IMR-90 (cell line): ENCODE measurements around the gene STK33. TPM values are rescaled to one million over a fixed set of nuclear protein-coding genes. Genes with fewer than 3 reads are reported as not detected.

Experiments used
- BHLHE40 ChIP-seq: fragments of 150-350 bp; IDR thresholded peaks from 2 replicates; pipeline ENCODE4 v1.6.1; 2016; ENCODE audit warnings: mild to moderate bottlenecking, low read depth, low read length
- FOS ChIP-seq: fragments of 150-350 bp; IDR thresholded peaks from 2 replicates; pipeline ENCODE4 v1.6.1; 2016; ENCODE audit warnings: low read depth, low read length
- POLR2A ChIP-seq: IDR thresholded peaks from 2 replicates; pipeline ENCODE4 v1.6.1; 2012; ENCODE audit warnings: mild to moderate bottlenecking, low read depth, low read length
- RAD21 ChIP-seq: IDR thresholded peaks from 2 replicates; pipeline ENCODE4 v1.6.1; 2012; ENCODE audit warnings: low read length, improper control_type of control experiment
- RFX5 ChIP-seq: IDR thresholded peaks from 2 replicates; pipeline ENCODE4 v1.8.0; 2012; ENCODE audit warnings: low read depth, mild to moderate bottlenecking, low read length, moderate library complexity
- polyA plus RNA-seq, 3 experiments: library from polyadenylated mRNA; depleted of rRNA; stranded (reverse); fragments of >200 nt; gene quantifications; 2 replicates each; pipeline ENCODE4 v1.2.3, GENCODE V29; 2012; ENCODE audit warnings: low replicate concordance in 1 of 3
- total RNA-seq: library from RNA; depleted of rRNA; stranded (reverse); fragments of >200 nt; gene quantifications from 2 replicates; pipeline ENCODE4 v1.2.3, GENCODE V29; 2012
- TF ChIP-seq, protein P1 (sequence below): fragments of 150-350 bp; IDR thresholded peaks from 2 replicates; pipeline ENCODE4 v1.6.1; 2017; ENCODE audit warnings: mild to moderate bottlenecking, antibody characterized with exemption, low read length, low read depth

The STK33 gene
- total and polyA plus RNA-seq, 2 of the 4 experiments (the other 2 are of a cell fraction): 2.3 to 2.6 TPM

DNA sequence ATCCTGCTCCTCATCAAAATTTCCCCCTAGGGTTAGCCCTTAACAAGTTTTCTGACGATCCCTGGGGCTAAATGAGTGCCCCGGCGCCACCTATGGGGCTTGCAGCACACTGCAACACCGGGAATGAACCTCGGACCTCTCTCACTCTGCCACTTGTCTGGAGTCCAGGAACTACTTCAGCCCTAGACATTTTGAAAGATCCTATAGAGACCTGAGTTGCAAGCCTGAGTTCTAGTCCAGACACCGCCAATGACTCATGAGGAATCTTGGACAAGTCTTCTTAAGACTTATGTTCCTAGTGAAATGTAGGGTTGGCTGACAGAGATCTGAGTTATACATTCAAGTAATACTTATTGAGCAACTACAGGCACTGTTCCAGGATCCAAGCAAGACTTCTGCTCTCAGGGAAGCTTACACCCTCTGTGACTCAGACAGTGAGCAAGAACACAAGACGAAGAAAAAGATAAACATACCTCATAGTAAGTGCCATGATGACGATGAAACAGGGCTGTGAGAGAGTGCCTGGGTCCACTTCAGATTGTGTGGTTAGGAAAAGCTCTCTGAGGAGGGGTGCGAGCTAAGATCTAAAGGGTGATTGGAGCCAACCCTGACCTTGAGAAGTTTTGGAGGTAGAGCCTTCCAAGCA lies 10.2 kb upstream of the STK33 start (continued):
- TF ChIP-seq, protein P1, sequence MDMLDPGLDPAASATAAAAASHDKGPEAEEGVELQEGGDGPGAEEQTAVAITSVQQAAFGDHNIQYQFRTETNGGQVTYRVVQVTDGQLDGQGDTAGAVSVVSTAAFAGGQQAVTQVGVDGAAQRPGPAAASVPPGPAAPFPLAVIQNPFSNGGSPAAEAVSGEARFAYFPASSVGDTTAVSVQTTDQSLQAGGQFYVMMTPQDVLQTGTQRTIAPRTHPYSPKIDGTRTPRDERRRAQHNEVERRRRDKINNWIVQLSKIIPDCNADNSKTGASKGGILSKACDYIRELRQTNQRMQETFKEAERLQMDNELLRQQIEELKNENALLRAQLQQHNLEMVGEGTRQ: no peak
- TF ChIP-seq POLR2A (no peak), RFX5 (no peak), FOS (peak; percentile 89), RAD21 (peak; percentile 59), BHLHE40 (peak; percentile 53; the same call in 1 of the 2 replicates)
